NCI-H2196 treated with DMSO at 0.1 percent for 48 hours (cell line): Measurements from ENCODE around the gene STX8.

ENCODE experiments used
- DNase-seq: peaks from one replicate; lab custom pipeline; 2025; ENCODE audit not compliant: unreplicated experiment; lab: John Stamatoyannopoulos, UW

Gene STX8

GRCh38 chr17:9242983-9243382, 332.6 kb downstream of the STX8 start:
- DNase-seq: no peak

- no peak for DNase-seq
These were observed 333.1 kb downstream of the STX8 start for GRCh38 chr17:9242497-9242881.

- DNase-seq: no peak
These were observed 333.7 kb downstream of the STX8 start for GRCh38 chr17:9241774-9242496.

- no peak for DNase-seq
These were observed 334.3 kb downstream of the STX8 start for GRCh38 chr17:9241371-9241712.

- no peak for DNase-seq
These were observed 334.8 kb downstream of the STX8 start for GRCh38 chr17:9240659-9241370.

GRCh38 chr17:9239793-9240658, 335.6 kb downstream of the STX8 start:
- DNase-seq: no peak

GRCh38 chr17:9239246-9239792, 336.3 kb downstream of the STX8 start:
- DNase-seq: no peak

GRCh38 chr17:9238340-9239245, 337.0 kb downstream of the STX8 start:
- no peak for DNase-seq

- no peak for DNase-seq
These were observed 337.8 kb downstream of the STX8 start for GRCh38 chr17:9237661-9238301.

- no peak for DNase-seq
These were observed 338.6 kb downstream of the STX8 start for GRCh38 chr17:9237053-9237410.

GRCh38 chr17:9236286-9237052, 339.2 kb downstream of the STX8 start:
- no peak for DNase-seq

GRCh38 chr17:9235346-9235745, 340.3 kb downstream of the STX8 start:
- no peak for DNase-seq

- DNase-seq: no peak
These were observed 341.2 kb downstream of the STX8 start for GRCh38 chr17:9234389-9234945.

GRCh38 chr17:9233761-9234160, 341.9 kb downstream of the STX8 start:
- no peak for DNase-seq

GRCh38 chr17:9233271-9233599, 342.4 kb downstream of the STX8 start:
- DNase-seq: no peak

GRCh38 chr17:9232591-9233270, 342.9 kb downstream of the STX8 start:
- DNase-seq: no peak

GRCh38 chr17:9232155-9232475, 343.5 kb downstream of the STX8 start:
- no peak for DNase-seq

- no peak for DNase-seq
These were observed 344.0 kb downstream of the STX8 start for GRCh38 chr17:9231449-9232154.
